Endothelial cell (in vitro differentiated cells): ENCODE data around the gene SPATA32. TPM values are rescaled to one million over a fixed set of nuclear protein-coding genes. Genes with fewer than 3 reads are reported as not detected.

Experiments used
- DNase-seq: peaks from one replicate; pipeline ENCODE4 v3.0.0; 2021; ENCODE audit warnings: low spot score
- H3K27ac Mint-ChIP-seq: one replicate; pipeline ENCODE4 v1.8.0; 2021; ENCODE audit warnings: mixed read lengths, inconsistent platforms; ENCODE audit not compliant: unreplicated experiment
- H3K27me3 Mint-ChIP-seq: one replicate; pipeline ENCODE4 v1.8.0; 2021; ENCODE audit warnings: mild to moderate bottlenecking, moderate library complexity, mixed read lengths, inconsistent platforms; ENCODE audit not compliant: unreplicated experiment
- H3K36me3 Mint-ChIP-seq: one replicate; pipeline ENCODE4 v1.8.0; 2021; ENCODE audit warnings: mild to moderate bottlenecking, low read depth, mixed read lengths, inconsistent platforms; ENCODE audit not compliant: unreplicated experiment
- H3K4me1 Mint-ChIP-seq: one replicate; pipeline ENCODE4 v1.8.0; 2021; ENCODE audit warnings: mild to moderate bottlenecking, mixed read lengths, inconsistent platforms; ENCODE audit not compliant: unreplicated experiment
- H3K4me3 Mint-ChIP-seq: one replicate; pipeline ENCODE4 v1.8.0; 2021; ENCODE audit warnings: mild to moderate bottlenecking, mixed read lengths, inconsistent platforms; ENCODE audit not compliant: unreplicated experiment
- H3K9me3 Mint-ChIP-seq: one replicate; pipeline ENCODE4 v1.8.0; 2021; ENCODE audit warnings: mixed read lengths, inconsistent platforms; ENCODE audit not compliant: unreplicated experiment
- CTCF ChIP-seq: fragments of 200-600 bp; sonication (generic); IDR thresholded peaks from one replicate; pipeline ENCODE4 v1.5.0; 2021; ENCODE audit warnings: antibody characterized with exemption; ENCODE audit not compliant: unreplicated experiment
- total RNA-seq: library from RNA; stranded (reverse); fragmentation: NEBNext Ultra II Directional; extraction: Animal tissue kit (Norgen Biotek cat#: 25700); gene quantifications from one replicate; pipeline ENCODE4 v1.2.1, GENCODE V29; 2021; ENCODE audit not compliant: unreplicated experiment

The SPATA32 gene
- total RNA-seq, 1 donor from 2014 or later = not detected

DNA sequence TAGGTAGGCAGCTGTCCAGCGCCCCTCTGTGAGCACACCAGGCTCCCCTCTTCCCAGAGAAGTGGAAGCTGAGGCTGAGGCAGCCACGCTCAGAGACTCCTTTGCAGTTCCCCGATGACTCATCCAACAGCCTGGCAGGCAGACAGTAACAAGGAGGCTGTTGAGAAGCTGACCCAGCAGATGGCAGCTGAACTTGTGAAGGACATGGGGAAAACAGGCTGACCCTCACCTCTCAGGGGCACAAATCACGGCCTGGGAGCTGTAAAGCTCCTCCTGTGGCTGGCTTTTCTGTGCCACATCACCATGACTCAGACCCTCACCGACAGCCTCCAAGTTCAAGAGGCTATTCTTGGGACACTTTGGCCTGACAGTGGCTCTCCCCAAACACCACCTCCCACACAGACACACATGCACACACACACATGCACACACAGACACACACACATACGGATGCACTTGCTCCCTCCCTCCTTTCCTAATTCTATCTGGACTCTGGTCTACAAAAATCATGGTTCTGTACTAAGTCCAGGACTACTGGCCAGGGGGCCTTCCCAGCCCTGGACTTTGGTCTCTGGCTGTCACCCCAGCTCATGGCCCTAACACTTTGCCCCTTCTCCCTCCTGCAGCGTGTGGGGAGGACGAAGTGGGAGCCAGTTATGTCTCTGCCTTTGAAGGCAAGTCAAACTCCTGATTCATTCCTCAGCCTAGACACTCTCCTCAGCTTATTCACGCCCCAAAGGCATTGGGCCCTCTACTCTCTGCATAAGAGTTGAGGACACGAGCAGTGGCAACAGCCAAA lies 31.7 kb upstream of the SPATA32 start:
- Mint-ChIP-seq H3K4me3 (no peak overlapping the region), H3K27me3 (peaks cover 5% of the 10 kb centered on the region), H3K4me1 (no peaks in the 10 kb centered on the region), H3K36me3 (no peaks in the 10 kb centered on the region), H3K27ac (no peak overlapping the region), H3K9me3 (no peaks in the 10 kb centered on the region)
- TF ChIP-seq CTCF = no peak
- DNase-seq = no peak

GRCh38 chr17:45292696-45293412 lies 31.0 kb upstream of the SPATA32 start:
- no peak overlapping the region for H3K4me3 Mint-ChIP-seq
- no peaks in the 10 kb centered on the region for H3K36me3 Mint-ChIP-seq
- H3K27me3 Mint-ChIP-seq = peaks cover 4% of the 10 kb centered on the region
- no peak for TF ChIP-seq CTCF
- no peak for DNase-seq
- H3K27ac Mint-ChIP-seq = no peak overlapping the region
- no peaks in the 10 kb centered on the region for H3K4me1 Mint-ChIP-seq
- no peaks in the 10 kb centered on the region for H3K9me3 Mint-ChIP-seq

GRCh38 chr17:45291171-45291805 lies 29.4 kb upstream of the SPATA32 start:
- Mint-ChIP-seq H3K36me3 (peaks cover 6% of the 10 kb centered on the region), H3K9me3 (no peaks in the 10 kb centered on the region), H3K4me3 (no peak overlapping the region), H3K27ac (no peak overlapping the region), H3K4me1 (no peaks in the 10 kb centered on the region), H3K27me3 (peaks cover 4% of the 10 kb centered on the region)
- no peak for DNase-seq
- TF ChIP-seq CTCF = no peak

GRCh38 chr17:45290269-45290765 lies 28.4 kb upstream of the SPATA32 start:
- TF ChIP-seq CTCF = no peak
- Mint-ChIP-seq H3K27ac (no peak overlapping the region), H3K36me3 (peaks cover 6% of the 10 kb centered on the region), H3K9me3 (no peaks in the 10 kb centered on the region), H3K4me1 (no peaks in the 10 kb centered on the region), H3K4me3 (no peak overlapping the region), H3K27me3 (peaks cover 4% of the 10 kb centered on the region)
- DNase-seq = no peak
